Adrenal gland (tissue), 5 donors: ENCODE measurements around the gene TM4SF20.
"Not testable (repeated sequence)": the region's sequence is repeated elsewhere in the genome, so short reads cannot be mapped to it uniquely, and the experiment has no call there.

Experiments used
- CTCF ChIP-seq, 6 experiments: fragments of 450-650 bp in 4 of 6; fragments of 200-600 bp in 2 of 6; sonication (generic) in 1 of 6; IDR thresholded peaks; 1 replicate in 5 of 6; 2 replicates in 1 of 6; pipeline versions ENCODE4 v1.5.1 to v1.8.0; 2016 to 2021; ENCODE audit warnings: antibody characterized with exemption in 6 of 6, mild to moderate bottlenecking in 2 of 6, moderate library complexity in 1 of 6
- POLR2A ChIP-seq, 2 donors: fragments of 450-650 bp; IDR thresholded peaks; one replicate each; pipeline ENCODE4 v1.6.1; 2017; ENCODE audit warnings: antibody characterized with exemption in 2 of 2, mild to moderate bottlenecking in 2 of 2, moderate library complexity in 1 of 2
- donor health status: DM: no; HTN: no; CAD: no.

- not testable (repeated sequence) for TF ChIP-seq CTCF, POLR2A (IDR thresholded peaks at IDR 0.05)
These were observed 14.4 kb downstream of the TM4SF20 start for GRCh38 chr2:227364585-227365263.
